GM18861 (cell line): Measurements from ENCODE around the gene SPAG6.
"Not testable (repeated sequence)": the region's sequence is repeated elsewhere in the genome, so short reads cannot be mapped to it uniquely, and the experiment has no call there.

Experiments used
- ATAC-seq: cut with Tn5 transposase; IDR thresholded peaks from one replicate; pipeline ENCODE4 v1.9.1; 2021; ENCODE audit not compliant: unreplicated experiment

Gene SPAG6

GRCh38 chr10:22345301-22346095 is at the start of gene SPAG6:
Gene SPAG6, plus strand, starts transcription at chr10:22345496. Its CDS starts 116 bp downstream, at chr10:22345612.
- no peak for ATAC-seq

- no peak for ATAC-seq
Observed at GRCh38 chr10:22301193-22301592, 44.1 kb upstream of the SPAG6 start.

- no peak for ATAC-seq
Observed at GRCh38 chr10:22303461-22303860, 41.8 kb upstream of the SPAG6 start.

- ATAC-seq, result no peak
Observed at GRCh38 chr10:22305721-22306120, 39.6 kb upstream of the SPAG6 start.

- peak; percentile 97 for ATAC-seq
Observed at GRCh38 chr10:22308390-22308789, 36.9 kb upstream of the SPAG6 start.

GRCh38 chr10:22309180-22310000 is 35.9 kb upstream of the SPAG6 start:
- ATAC-seq, result no peak

- ATAC-seq, result not testable (repeated sequence)
Observed at GRCh38 chr10:22310012-22310411, 35.3 kb upstream of the SPAG6 start.

- ATAC-seq, result no peak
Observed at GRCh38 chr10:22310928-22311327, 34.4 kb upstream of the SPAG6 start.

GRCh38 chr10:22314852-22315251 is 30.4 kb upstream of the SPAG6 start:
- no peak for ATAC-seq

- peak; percentile 21 for ATAC-seq
Observed at GRCh38 chr10:22315455-22316285, 29.6 kb upstream of the SPAG6 start.

GRCh38 chr10:22316286-22317075 is 28.8 kb upstream of the SPAG6 start, which contains the start of gene COMMD3:
Gene COMMD3, plus strand, starts transcription at chr10:22316388. Its CDS starts 30 bp downstream, at chr10:22316418.
- peak; percentile 55 for ATAC-seq

GRCh38 chr10:22317076-22317370 is 28.3 kb upstream of the SPAG6 start:
- peak; percentile 28 for ATAC-seq

GRCh38 chr10:22317771-22318565 is 27.3 kb upstream of the SPAG6 start:
- ATAC-seq, result no peak

GRCh38 chr10:22318772-22319171 is 26.5 kb upstream of the SPAG6 start:
- no peak for ATAC-seq

GRCh38 chr10:22319547-22319979 is 25.7 kb upstream of the SPAG6 start:
- no peak for ATAC-seq

- no peak for ATAC-seq
Observed at GRCh38 chr10:22319980-22320558, 25.2 kb upstream of the SPAG6 start.

- ATAC-seq, result no peak
Observed at GRCh38 chr10:22320591-22321155, 24.6 kb upstream of the SPAG6 start, which contains the start of gene BMI1. Gene BMI1, plus strand, starts transcription at chr10:22321099. Its CDS starts 5,351 bp downstream, at chr10:22326450.

GRCh38 chr10:22321156-22321923 is 24.0 kb upstream of the SPAG6 start:
- ATAC-seq, result no peak
